ENCODE data around the gene ACTL7A.
A peak's percentile ranks its signal among the peaks of the same experiment; 100 is the strongest.
"Not testable (repeated sequence)": the region's sequence is repeated elsewhere in the genome, so short reads cannot be mapped to it uniquely, and the experiment has no call there.

Gene ACTL7A

GRCh38 chr9:108880738-108881316 is 18.8 kb downstream of the ACTL7A start:
- DNase-seq = no peak

DNA sequence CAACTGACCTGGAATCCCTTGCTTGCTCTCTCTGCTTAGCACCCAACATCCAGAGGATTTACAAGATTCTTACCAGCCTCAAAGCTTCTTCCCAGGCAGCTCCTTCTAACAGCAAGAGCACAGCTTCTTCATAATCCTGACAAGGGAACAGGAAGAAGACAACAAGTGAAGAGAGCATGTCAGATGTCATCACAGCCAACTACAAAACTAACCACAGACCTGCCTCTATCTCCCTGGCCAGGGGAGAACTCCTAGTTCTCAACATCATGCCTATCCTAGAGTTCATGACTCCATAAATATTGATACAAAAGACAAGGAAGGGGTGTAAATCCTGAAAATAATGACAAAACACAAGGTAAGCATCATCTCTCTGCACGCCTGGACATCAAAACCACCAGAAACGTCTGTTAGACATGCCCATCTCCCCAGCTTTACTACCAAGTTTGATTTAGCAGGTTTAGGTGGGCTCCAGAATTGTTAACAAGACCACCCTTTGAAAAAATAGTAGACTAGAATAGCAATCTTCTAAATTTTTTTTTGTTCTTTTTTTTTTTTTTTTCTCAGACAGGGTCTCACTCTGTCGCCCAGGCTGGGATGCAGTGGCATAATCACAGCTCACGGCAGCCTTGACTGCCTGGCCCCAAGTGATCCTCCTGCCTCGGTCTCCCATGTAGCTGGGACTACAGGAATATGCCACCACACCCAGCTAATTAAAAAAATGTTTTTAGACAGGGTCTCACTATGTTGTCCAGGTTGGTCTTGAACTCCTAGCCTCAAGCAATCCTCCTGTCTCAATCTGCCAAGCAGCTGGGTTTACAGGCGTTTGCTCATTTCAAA is 20.2 kb downstream of the ACTL7A start:
- DNase-seq = no peak

DNA sequence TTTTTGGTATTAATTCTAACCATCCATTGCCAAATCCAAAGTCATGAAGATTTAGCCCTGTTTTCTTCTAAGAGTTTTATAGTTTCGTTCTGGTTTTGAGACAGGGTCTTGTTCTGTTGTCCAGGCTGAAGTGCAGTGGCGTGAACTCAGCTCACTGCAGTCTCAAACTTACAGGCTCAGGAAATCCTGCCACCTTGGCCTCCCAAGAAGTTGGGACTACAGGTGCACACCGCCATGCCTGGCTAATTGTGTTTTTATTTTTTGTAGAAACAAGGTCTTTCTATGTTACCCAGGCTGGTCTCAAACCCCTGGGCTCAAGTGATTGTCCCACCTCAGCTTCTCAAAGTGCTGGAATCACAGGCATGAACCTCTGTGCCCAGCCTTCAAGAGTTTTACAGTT is 21.0 kb downstream of the ACTL7A start:
- DNase-seq = no peak

DNA sequence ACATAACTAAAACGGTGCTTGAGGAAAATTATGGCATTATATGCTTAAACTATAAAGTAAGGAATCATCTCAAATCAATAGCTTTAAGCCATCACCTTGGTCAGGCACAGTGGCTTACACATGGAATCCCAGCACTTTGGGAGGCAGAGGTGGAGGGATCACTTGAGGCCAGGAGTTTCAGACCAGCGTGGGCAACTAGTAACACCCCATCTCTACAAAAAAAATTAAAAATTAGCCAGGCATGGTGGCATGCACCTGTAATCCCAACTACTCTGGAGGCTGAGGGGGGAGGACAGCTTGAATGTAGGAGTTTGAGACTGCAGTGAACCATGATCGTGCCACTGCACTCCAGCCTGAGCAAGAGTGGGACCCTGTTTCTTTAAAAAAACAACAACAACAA is 22.6 kb downstream of the ACTL7A start:
- DNase-seq = no peak

DNA sequence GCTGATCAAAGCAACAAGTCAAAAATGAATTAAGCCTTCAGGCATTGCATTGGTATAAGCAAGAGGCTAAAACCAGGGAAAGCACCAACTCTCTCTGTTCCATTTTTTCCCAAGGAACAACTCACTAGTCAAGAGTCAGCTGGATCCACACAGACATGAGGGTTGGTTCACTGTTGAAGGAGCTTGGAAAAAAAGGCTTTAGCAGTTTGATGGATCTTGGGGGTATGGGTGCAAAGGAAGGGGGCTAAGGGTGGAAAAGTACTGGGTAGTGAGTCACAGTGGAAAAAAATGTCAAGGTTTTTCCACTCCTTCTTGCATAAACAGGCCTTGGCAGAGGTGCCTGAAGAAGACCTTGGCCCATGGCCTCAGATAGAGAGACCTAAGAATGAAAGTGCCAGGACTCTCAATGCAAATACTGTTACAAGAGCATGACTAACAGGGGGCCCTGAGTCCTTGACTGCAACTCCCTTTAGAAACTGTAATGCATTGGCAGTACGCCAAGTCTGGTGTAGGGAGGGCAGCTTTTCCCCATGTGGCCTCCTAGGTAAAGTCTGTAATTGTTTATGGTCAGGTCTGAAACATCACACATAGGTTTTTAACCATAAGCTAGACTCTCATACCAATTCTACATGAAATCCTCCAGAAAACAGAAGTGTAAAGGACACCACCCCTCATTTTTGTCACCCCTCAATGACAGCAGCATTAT is 23.7 kb downstream of the ACTL7A start:
- DNase-seq = peak; percentile 68

DNA sequence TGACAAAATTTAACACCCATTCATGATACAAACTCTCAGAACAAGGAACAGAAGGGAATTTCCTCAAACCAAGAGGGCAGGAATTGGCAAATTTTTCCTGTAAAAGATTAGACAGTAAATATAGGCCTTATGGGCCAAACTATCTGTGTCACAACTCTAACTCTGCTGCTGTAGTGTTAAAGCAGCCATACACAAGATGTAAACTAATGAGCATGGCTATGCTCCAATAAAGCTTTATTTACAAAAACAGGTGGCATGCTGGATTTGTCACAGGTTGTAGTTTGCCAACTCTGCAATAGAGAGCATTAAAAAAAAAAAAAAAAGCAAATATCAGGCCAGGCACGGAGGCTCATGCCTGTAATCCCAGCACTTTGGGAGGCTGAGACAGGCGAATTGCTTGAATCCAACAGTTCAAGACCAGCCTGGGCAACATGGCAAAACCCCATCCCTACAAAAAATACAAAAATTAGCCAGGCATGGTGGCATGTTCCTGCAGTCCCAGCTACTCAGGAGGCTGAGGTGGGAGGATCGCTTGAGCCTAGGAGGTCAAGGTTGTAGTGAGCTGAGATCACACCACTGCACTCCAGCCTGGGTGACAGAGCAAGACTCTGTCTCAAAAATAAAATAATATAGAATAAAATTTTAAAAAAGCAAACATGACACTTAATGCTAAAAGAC is 24.7 kb downstream of the ACTL7A start:
- not testable (repeated sequence) for DNase-seq

- DNase-seq = peak; percentile 19
Measured at GRCh38 chr9:108889649-108890067, 27.6 kb downstream of the ACTL7A start.

- DNase-seq = no peak
Measured at GRCh38 chr9:108894225-108894997, 32.3 kb downstream of the ACTL7A start.

- DNase-seq = no peak
Measured at GRCh38 chr9:108897324-108898096, 35.4 kb downstream of the ACTL7A start.

DNA sequence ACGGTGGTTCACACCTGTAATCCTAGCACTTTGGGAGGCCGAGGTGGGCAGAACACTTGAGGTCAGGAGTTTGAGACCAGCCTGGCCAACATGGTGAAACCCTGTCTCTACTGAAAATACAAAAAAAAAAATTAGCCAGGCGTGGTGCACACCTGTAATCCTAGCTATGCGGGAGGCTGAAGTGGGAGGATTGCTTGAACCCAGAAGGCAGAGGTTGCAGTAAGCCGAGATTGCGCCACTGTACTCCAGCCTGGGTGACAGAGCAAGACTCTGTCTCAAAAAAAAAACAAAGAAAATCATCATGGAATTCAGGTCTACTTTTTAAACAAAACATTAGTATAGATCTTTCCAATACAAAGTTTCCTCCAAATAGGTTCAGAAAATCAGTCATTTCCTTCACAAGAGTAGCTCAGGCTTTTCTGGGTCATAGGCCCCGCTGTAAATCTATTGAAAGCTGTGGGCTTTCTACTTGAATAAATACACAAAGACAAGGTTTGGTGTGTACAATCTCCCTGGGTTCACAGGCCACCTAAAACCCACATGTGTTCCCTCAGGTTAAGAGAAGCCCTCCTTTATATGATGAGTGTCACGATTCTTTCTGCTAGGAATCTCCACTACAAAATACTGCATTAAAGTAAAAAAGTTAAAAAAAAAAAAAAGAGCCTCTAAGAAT is 37.1 kb downstream of the ACTL7A start:
- not testable (repeated sequence) for DNase-seq

DNA sequence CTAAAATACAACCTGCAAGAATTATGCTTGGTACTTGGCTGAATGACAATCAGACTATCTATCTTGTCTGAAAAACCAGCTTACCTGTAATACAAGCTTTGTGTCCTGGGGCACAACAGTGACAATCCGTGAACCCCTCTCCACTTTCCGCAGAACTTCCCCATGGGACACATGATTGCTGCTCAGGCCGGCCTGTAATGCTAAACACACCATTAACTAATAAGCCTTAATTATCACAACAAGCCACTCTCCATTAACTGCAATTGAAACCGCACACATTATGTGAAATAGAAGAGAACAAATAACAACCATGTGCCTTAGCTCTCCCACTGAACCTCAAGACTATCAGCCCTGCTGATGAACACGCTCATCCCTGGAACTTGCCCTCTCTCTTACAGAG is 38.1 kb downstream of the ACTL7A start:
- DNase-seq = no peak

DNA sequence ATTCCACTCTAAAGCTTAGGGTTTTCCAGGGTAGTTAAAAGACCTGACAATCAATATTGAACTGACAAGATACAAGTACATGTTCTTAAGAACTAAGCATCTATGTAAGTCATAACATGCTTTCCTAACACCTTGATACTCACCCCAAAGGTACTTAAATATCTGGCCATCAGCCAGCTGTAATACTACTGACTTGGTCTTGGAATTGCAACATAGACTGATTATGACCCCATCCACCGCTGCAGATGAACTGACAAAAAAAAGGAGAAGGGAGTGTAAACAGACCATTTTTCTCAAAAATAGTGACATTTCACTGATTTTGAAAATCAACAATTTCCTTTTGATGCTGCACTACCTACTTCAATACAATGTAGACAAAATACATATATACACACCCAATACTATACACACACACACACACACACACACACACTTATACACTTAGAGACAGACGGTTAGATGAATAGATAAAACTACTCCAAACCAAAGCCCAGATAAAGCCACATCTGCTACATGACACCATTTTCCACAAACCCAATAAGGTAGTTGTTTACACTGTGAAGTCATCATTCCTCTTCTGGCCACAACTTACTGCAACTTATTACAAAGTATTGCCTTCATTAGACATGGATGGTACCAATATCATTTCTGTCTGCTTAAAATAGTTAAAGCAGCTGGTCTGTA is 41.5 kb downstream of the ACTL7A start:
- peak; percentile 2 for DNase-seq

GRCh38 chr9:108904161-108904560 is 42.1 kb downstream of the ACTL7A start:
- DNase-seq = no peak

DNA sequence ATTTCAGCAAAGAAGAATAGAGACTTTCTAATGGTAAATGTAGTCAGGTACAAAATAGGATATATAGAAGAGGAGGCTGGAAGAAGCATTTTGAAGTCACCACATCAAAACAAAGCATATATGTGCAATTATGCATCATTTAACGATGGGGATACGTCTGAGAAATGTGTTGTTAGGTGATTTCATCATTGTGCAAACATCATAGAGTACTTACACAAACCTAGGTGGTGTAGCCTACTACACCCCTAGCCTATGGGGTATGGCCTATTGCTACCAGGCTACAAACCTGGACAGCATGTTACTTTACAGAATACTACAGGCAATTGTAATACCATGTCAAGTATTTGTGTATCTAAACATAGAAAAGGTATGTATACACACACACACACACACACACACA is 43.4 kb downstream of the ACTL7A start:
- DNase-seq = no peak

DNA sequence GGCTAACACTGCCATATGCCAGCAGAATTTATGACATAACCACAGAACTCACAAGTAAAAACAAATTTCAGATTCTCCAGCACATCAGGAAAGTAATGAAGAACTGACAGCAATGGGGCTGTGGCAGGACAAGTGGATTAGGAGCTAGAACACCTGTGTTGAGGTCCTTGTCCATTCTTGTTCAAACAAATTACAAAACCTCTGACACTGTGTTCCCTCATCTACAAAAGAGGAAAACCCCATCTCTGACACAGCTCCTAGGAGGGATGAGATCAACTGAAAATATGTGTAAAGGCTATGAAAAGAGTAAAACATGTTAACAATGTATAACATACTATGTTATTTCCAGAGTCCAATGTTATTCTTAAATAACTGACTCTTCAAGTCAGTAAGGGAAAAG is 48.3 kb downstream of the ACTL7A start:
- no peak for DNase-seq

DNA sequence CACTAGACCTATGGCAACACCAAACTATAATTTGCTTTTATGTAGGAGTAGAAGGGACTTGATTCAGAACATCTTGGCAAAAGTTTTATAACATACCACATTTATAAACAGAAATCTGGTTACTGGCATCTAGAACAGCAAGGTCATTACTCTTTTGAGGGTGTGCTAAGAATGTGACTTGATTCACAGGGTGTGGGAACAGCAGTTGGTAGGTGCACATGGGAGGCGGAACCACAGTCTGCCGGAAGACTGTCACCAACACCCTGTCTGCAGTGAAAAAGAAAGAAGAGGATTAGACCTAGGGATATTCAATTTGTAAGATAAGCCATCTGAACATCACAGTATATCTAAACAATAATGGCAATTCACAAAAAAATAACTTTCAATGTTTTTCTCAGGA is 48.8 kb downstream of the ACTL7A start:
- DNase-seq = no peak

DNA sequence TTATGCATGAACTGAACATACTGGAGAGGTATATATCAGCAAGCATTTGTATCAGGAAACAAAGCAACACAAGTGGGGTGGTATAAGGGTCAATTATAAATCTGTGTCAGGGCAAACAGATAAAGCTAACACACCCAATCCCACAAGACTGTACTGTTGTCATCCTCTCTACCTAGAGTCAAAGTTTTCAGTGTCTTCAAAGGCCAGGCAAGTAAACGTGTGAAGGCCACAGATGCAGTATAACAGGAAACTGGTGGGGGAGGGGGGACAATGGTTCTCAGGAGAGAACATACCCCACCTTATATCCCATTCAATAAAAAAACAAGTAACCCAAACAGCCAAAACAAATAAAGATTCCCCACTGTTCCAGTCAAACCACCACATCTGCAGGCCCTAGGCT is 49.8 kb downstream of the ACTL7A start:
- no peak for DNase-seq

Measured in fibroblast of skin of back (primary cell).